HepG2 (cell line): ENCODE data around the gene GALNT16. TPM values are rescaled to one million over a fixed set of nuclear protein-coding genes. Genes with fewer than 3 reads are reported as not detected.

Source experiments
- ATAC-seq: fragments of 200-7000 bp; cut with Tn5 transposase; 3 replicates; pipeline ENCODE4 v1.9.1; 2020; ENCODE audit warnings: mild to moderate bottlenecking, moderate library complexity
- BruUV-seq: library from RNA; stranded (reverse); fragments of 400-500 nt; replicated peaks from 2 replicates; lab custom pipeline; 2021; lab: Mats Ljungman, UMichigan
- CTCF ChIA-PET: fragments of 300-600 bp; formaldehyde crosslinking; extraction: SDS; loops from one replicate; lab custom pipeline; 2021; ENCODE audit warnings: low total read pairs, inconsistent platforms, low intra/inter-chr PET ratio; lab: Yijun Ruan, JAX
- POLR2A ChIA-PET: fragments of 350-600 bp; sonication (Branson Sonifier 250); formaldehyde crosslinking; loops from one replicate; lab custom pipeline; 2020; ENCODE audit warnings: antibody characterized with exemption, inconsistent platforms; lab: Yijun Ruan, JAX
- DNase-seq: peaks from one replicate; pipeline ENCODE4 v3.0.0-alpha.2; 2015; ENCODE audit warnings: low spot score
- FAIRE-seq: peaks from 3 replicates; lab custom pipeline; 2011; peaks lifted over from hg19 to GRCh38; lab: Jason Lieb, UNC
- H2AFZ ChIP-seq: one replicate; pipeline ENCODE4 v1.6.1; 2011; ENCODE audit warnings: low read length, inconsistent platforms
- H3K27ac ChIP-seq: fragments of 300-600 bp; 3 replicates; pipeline ENCODE4 v1.8.0; 2011; ENCODE audit warnings: mixed run types, mild to moderate bottlenecking, mixed read lengths, low read length, inconsistent platforms; ENCODE audit not compliant: insufficient read depth; ENCODE audit errors: extremely low read length
- H3K27me3 ChIP-seq, 2 experiments: fragments of 200-600 bp in 1 of 2; 2 replicates in 1 of 2; 3 replicates in 1 of 2; pipeline versions ENCODE4 v1.6.0 to v1.8.0; 2011; ENCODE audit warnings: low read length in 2 of 2, mild to moderate bottlenecking in 2 of 2, moderate library complexity in 2 of 2, inconsistent platforms in 1 of 2; ENCODE audit not compliant: insufficient read depth in 2 of 2, control insufficient read depth in 1 of 2
- H3K36me3 ChIP-seq, 2 experiments: fragments of 200-600 bp in 1 of 2; replicated peaks in 1 of 2; 2 replicates in 1 of 2; 3 replicates in 1 of 2; pipeline versions ENCODE4 v1.5.1 to v1.8.0; 2011; ENCODE audit warnings: low read length in 2 of 2, inconsistent platforms in 1 of 2; ENCODE audit not compliant: insufficient read depth in 2 of 2, control insufficient read depth in 1 of 2
- H3K4me1 ChIP-seq: 2 replicates; pipeline ENCODE4 v1.5.1; 2012; ENCODE audit warnings: low read length, inconsistent platforms; ENCODE audit not compliant: insufficient read depth
- H3K4me2 ChIP-seq: 2 replicates; pipeline ENCODE4 v1.6.0; 2011; ENCODE audit warnings: low read depth, low read length, inconsistent platforms
- H3K4me3 ChIP-seq, 3 experiments: fragments of 200-600 bp in 1 of 3; sonication (generic), shearing (Covaris generic) in 1 of 3; replicated peaks in 1 of 3; 2 replicates each; pipeline ENCODE4 v1.5.1; 2011 to 2016; ENCODE audit warnings: low read length in 3 of 3, inconsistent platforms in 2 of 3, low read depth in 2 of 3, mild to moderate bottlenecking in 2 of 3, control low read depth in 1 of 3, mixed read lengths in 1 of 3; ENCODE audit not compliant: insufficient read depth in 1 of 3
- H3K79me2 ChIP-seq: one replicate; pipeline ENCODE4 v1.6.1; 2011; ENCODE audit warnings: low read length, inconsistent platforms; ENCODE audit not compliant: insufficient read depth
- H3K9ac ChIP-seq: 2 replicates; pipeline ENCODE4 v1.6.0; 2011; ENCODE audit warnings: mild to moderate bottlenecking, low read depth, low read length, inconsistent platforms; ENCODE audit not compliant: insufficient read depth
- H3K9me3 ChIP-seq: 2 replicates; pipeline ENCODE4 v1.5.1; 2012; ENCODE audit warnings: mild to moderate bottlenecking, low read length
- H4K20me1 ChIP-seq: 2 replicates; pipeline ENCODE4 v1.6.0; 2011; ENCODE audit warnings: inconsistent platforms, mild to moderate bottlenecking, low read length, moderate library complexity; ENCODE audit not compliant: insufficient read depth
- AKNA ChIP-seq: sonication (generic); formaldehyde crosslinking; IDR thresholded peaks from 2 replicates; pipeline ENCODE4 v1.4.0; 2020; ENCODE audit warnings: missing genetic modification reagents, borderline replicate concordance
- CBFB ChIP-seq: sonication (generic); formaldehyde crosslinking; IDR thresholded peaks from 2 replicates; pipeline ENCODE4 v1.4.0; 2020; ENCODE audit warnings: missing genetic modification reagents
- E2F1 ChIP-seq: sonication (generic); formaldehyde crosslinking; IDR thresholded peaks from 2 replicates; pipeline ENCODE4 v1.5.0; 2020; ENCODE audit warnings: missing genetic modification reagents
- EEA1 ChIP-seq: sonication (generic); formaldehyde crosslinking; IDR thresholded peaks from 2 replicates; pipeline ENCODE4 v1.5.1; 2020; ENCODE audit warnings: mild to moderate bottlenecking, missing genetic modification reagents, borderline replicate concordance
- ESRRA ChIP-seq: sonication (generic); formaldehyde crosslinking; IDR thresholded peaks from 2 replicates; pipeline ENCODE4 v1.5.1; 2020; ENCODE audit warnings: mild to moderate bottlenecking, low read depth, missing genetic modification reagents
- GABPA ChIP-seq, 2 experiments: IDR thresholded peaks; 2 replicates each; pipeline ENCODE4 v1.6.1; 2011 to 2016; ENCODE audit warnings: low read depth in 2 of 2, low read length in 1 of 2, missing biosample characterization in 1 of 2, missing genetic modification characterization in 1 of 2
- HMGA1 ChIP-seq: sonication (generic); formaldehyde crosslinking; conservative IDR thresholded peaks from 2 replicates; pipeline ENCODE4 v1.4.0; 2020; ENCODE audit warnings: missing genetic modification reagents
- SMC3 ChIP-seq: IDR thresholded peaks from 2 replicates; pipeline ENCODE4 v1.6.1; 2011; ENCODE audit warnings: low read length, improper control_type of control experiment
- SOX5 ChIP-seq: IDR thresholded peaks from 2 replicates; pipeline ENCODE4 v1.6.1; 2016; ENCODE audit warnings: borderline replicate concordance
- SRF ChIP-seq: IDR thresholded peaks from 2 replicates; pipeline ENCODE4 v1.6.1; 2011; ENCODE audit warnings: mild to moderate bottlenecking, low read depth, low read length, moderate library complexity
- ZFAT ChIP-seq: sonication (generic); formaldehyde crosslinking; conservative IDR thresholded peaks from 2 replicates; pipeline ENCODE4 v1.8.1; 2023; ENCODE audit warnings: missing genetic modification reagents, inconsistent platforms
- ZNF296 ChIP-seq: sonication (generic); formaldehyde crosslinking; conservative IDR thresholded peaks from 2 replicates; pipeline ENCODE4 v1.5.0; 2020; ENCODE audit warnings: mild to moderate bottlenecking, missing genetic modification reagents
- ZNF547 ChIP-seq: sonication (generic); formaldehyde crosslinking; IDR thresholded peaks from 2 replicates; pipeline ENCODE4 v1.5.1; 2020; ENCODE audit warnings: mild to moderate bottlenecking, missing genetic modification reagents
- ZNF577 ChIP-seq: sonication (generic); formaldehyde crosslinking; IDR thresholded peaks from 2 replicates; pipeline ENCODE4 v1.4.0; 2020; ENCODE audit warnings: mild to moderate bottlenecking, low read depth, missing genetic modification reagents, borderline replicate concordance
- ZNF709 ChIP-seq: sonication (generic); formaldehyde crosslinking; IDR thresholded peaks from 2 replicates; pipeline ENCODE4 v1.5.0; 2020; ENCODE audit warnings: mild to moderate bottlenecking, missing genetic modification reagents
- ZNF781 ChIP-seq: sonication (generic); formaldehyde crosslinking; IDR thresholded peaks from 2 replicates; pipeline ENCODE4 v1.5.1; 2020; ENCODE audit warnings: borderline replicate concordance, mild to moderate bottlenecking, missing genetic modification reagents; ENCODE audit errors: not compliant biosample characterization
- ZNF816 ChIP-seq: sonication (generic); formaldehyde crosslinking; IDR thresholded peaks from 2 replicates; pipeline ENCODE4 v1.8.0; 2022; ENCODE audit warnings: missing genetic modification reagents, mild to moderate bottlenecking, borderline replicate concordance
- WGBS: methylation state at CpG from one replicate; pipeline ENCODE4 v1.1.6; 2017; ENCODE audit warnings: low lambda C conversion rate; 5-methylcytosine and 5-hydroxymethylcytosine counted together
- in situ Hi-C: cut with HindIII; loops from 2 replicates; pipeline ENCODE4 v1.10.0; 2017; ENCODE audit warnings: low pct_unique_long_range_greater_than_20kb; ENCODE audit not compliant: extremely low pct_ligation_motif_present
- intact Hi-C: fragments of 100-400 bp; cut with micrococcal nuclease; formaldehyde crosslinking; loops from one replicate; pipeline ENCODE4 v1.10.0; 2022; ENCODE audit not compliant: unreplicated experiment
- polyA plus RNA-seq, 8 experiments: library from polyadenylated mRNA; depleted of rRNA in 3 of 8; stranded (reverse) in 7 of 8; unstranded in 1 of 8; fragments of >200 nt; fragmentation: Illumina TruSeq in 4 of 8; extraction: Trizol in 4 of 8; gene quantifications; 2 replicates each; pipeline versions ENCODE4 v1.2.1 to v1.2.3, GENCODE V29; 2011 to 2016; ENCODE audit warnings: low read depth in 4 of 8, missing spikeins in 1 of 8, mixed read lengths in 1 of 8; ENCODE audit not compliant: insufficient read depth in 1 of 8
- total RNA-seq, 5 experiments: library from RNA; depleted of rRNA; stranded (reverse); fragments of >200 nt; fragmentation: Illumina TruSeq; extraction: Trizol; gene quantifications; 2 replicates each; pipeline ENCODE4 v1.2.3, GENCODE V29; 2016; ENCODE audit warnings: low read depth in 1 of 5

GALNT16 gene
- total and polyA plus RNA-seq, 2 of the 13 experiments (the other 11 are each of a cell fraction or from before 2014, with no cell fraction given), result 0.54 to 0.82 TPM

GRCh38 chr14:69300601-69301221 lies 40.8 kb downstream of the GALNT16 start (continued):
- TF ChIP-seq HMGA1 (CRISPR knock-in tag) (no peak), ZNF781 (no peak), E2F1 (no peak), ZFAT (CRISPR knock-in tag) (no peak), SMC3 (no peak), CBFB (CRISPR knock-in tag) (no peak), GABPA (IDR thresholded peaks at IDR 0.05; ENCODE audit: low read depth, low read length) (no peak), GABPA (CRISPR knock-in tag; IDR thresholded peaks at IDR 0.05; ENCODE audit: low read depth) (no peak)

- no peaks in the 10 kb centered on the region for H4K20me1 ChIP-seq
- H3K36me3 ChIP-seq, result no peaks in the 10 kb centered on the region
- H3K4me1 ChIP-seq, result no peaks in the 10 kb centered on the region
- FAIRE-seq (no peak), DNase-seq (no peak), ATAC-seq (no peak)
- peaks cover 2 to 29% of the 10 kb centered on the region in 2 experiments for H3K27me3 ChIP-seq
- no peaks in the 10 kb centered on the region for H3K9me3 ChIP-seq
- H2AFZ ChIP-seq, result no peak overlapping the region
- no peak overlapping the region for H3K4me2 ChIP-seq
- intact Hi-C loops, result no loop called here
- no peak for TF ChIP-seq SOX5 (CRISPR knock-in tag)
- no peak for TF ChIP-seq SRF
- no peak for TF ChIP-seq ESRRA (CRISPR knock-in tag)
- TF ChIP-seq ZNF709 (CRISPR knock-in tag), result no peak
- TF ChIP-seq ZNF816 (CRISPR knock-in tag), result no peak
- no peak for TF ChIP-seq ZNF296 (CRISPR knock-in tag)
- TF ChIP-seq ZNF547 (CRISPR knock-in tag), result no peak
- no peak for TF ChIP-seq ZNF577 (CRISPR knock-in tag)
- TF ChIP-seq EEA1, result no peak
- no peak for TF ChIP-seq AKNA (CRISPR knock-in tag)
- no peak overlapping the region for H3K4me3 ChIP-seq
- in situ Hi-C loops, result no loop called here
- no peak overlapping the region for H3K27ac ChIP-seq
- H3K79me2 ChIP-seq, result no peaks in the 10 kb centered on the region
- H3K9ac ChIP-seq, result no peak overlapping the region
- ChIA-PET POLR2A (no interaction called here), CTCF (no interaction called here)
- WGBS, result 28% methylated on average over 2 of the region's 2 CpGs
- BruUV-seq, result no TSS peak
Observed at GRCh38 chr14:69303086-69303485, 43.1 kb downstream of the GALNT16 start.
